Umbilical cord (tissue), 2 donors: ENCODE data around the gene PCDHGA10. TPM values are rescaled to one million over a fixed set of nuclear protein-coding genes. Genes with fewer than 3 reads are reported as not detected.
"Not testable (repeated sequence)": the region's sequence is repeated elsewhere in the genome, so short reads cannot be mapped to it uniquely, and the experiment has no call there.

Experiments used
- DNase-seq: peaks from one replicate; pipeline ENCODE4 v3.0.0-alpha.2; 2015; ENCODE audit warnings: low spot score
- total RNA-seq: library from RNA; depleted of rRNA; stranded (reverse); fragments of >200 nt; gene quantifications from one replicate; pipeline ENCODE4 v1.2.3, GENCODE V29; 2014; ENCODE audit warnings: low replicate concordance; ENCODE audit not compliant: insufficient read depth

Gene PCDHGA10
- total RNA-seq, 1 donor from 2014 or later = 10.8 TPM

GRCh38 chr5:141420855-141421488, 8.2 kb downstream of the PCDHGA10 start, which contains the start of gene PCDHGA11:
Gene PCDHGA11, plus strand, starts transcription at chr5:141421051. Its CDS starts 177 bp downstream, at chr5:141421228.
- peak; percentile 21 for DNase-seq

- DNase-seq = no peak
These were observed 8.7 kb downstream of the PCDHGA10 start for GRCh38 chr5:141421489-141421855.

- no peak for DNase-seq
These were observed 10.0 kb downstream of the PCDHGA10 start for GRCh38 chr5:141422742-141423291.

- DNase-seq = no peak
These were observed 15.1 kb downstream of the PCDHGA10 start for GRCh38 chr5:141427783-141428426.

GRCh38 chr5:141430332-141431113, 17.7 kb downstream of the PCDHGA10 start, which contains the start of gene PCDHGA12:
Gene PCDHGA12, plus strand, starts transcription at chr5:141430507. Its CDS starts 253 bp downstream, at chr5:141430760.
- peak; percentile 36 for DNase-seq

- no peak for DNase-seq
These were observed 18.5 kb downstream of the PCDHGA10 start for GRCh38 chr5:141431286-141431685.

GRCh38 chr5:141432308-141432707, 19.5 kb downstream of the PCDHGA10 start:
- DNase-seq = not testable (repeated sequence)

GRCh38 chr5:141432726-141433125, 19.9 kb downstream of the PCDHGA10 start:
- not testable (repeated sequence) for DNase-seq

- no peak for DNase-seq
These were observed 21.2 kb downstream of the PCDHGA10 start for GRCh38 chr5:141434006-141434405.

GRCh38 chr5:141437221-141437620, 24.4 kb downstream of the PCDHGA10 start:
- DNase-seq = no peak

- no peak for DNase-seq
These were observed 26.8 kb downstream of the PCDHGA10 start for GRCh38 chr5:141439411-141440141.

- no peak for DNase-seq
These were observed 27.6 kb downstream of the PCDHGA10 start for GRCh38 chr5:141440341-141440740.

GRCh38 chr5:141441571-141442170, 28.9 kb downstream of the PCDHGA10 start:
- no peak for DNase-seq

GRCh38 chr5:141465351-141465750, 52.6 kb downstream of the PCDHGA10 start:
- DNase-seq = no peak

Other genes with a start within 250 kb of the PCDHGA10 start
- gene PCDHB7, start 240.3 kb upstream of the PCDHGA10 start, total RNA-seq = 3.6 TPM
- gene PCDHB8, start 235.2 kb upstream of the PCDHGA10 start, total RNA-seq = 0.72 TPM
- gene PCDHB16, start 230.6 kb upstream of the PCDHGA10 start, total RNA-seq = 4.1 TPM
- 1.9 TPM for gene PCDHB9, start 225.8 kb upstream of the PCDHGA10 start, total RNA-seq
- gene PCDHB10, start 220.6 kb upstream of the PCDHGA10 start, total RNA-seq = 5.5 TPM
- 5.1 TPM for gene PCDHB11, start 213.4 kb upstream of the PCDHGA10 start, total RNA-seq
- gene PCDHB12, start 204.3 kb upstream of the PCDHGA10 start, total RNA-seq = 2.9 TPM
- gene PCDHB13, start 199.1 kb upstream of the PCDHGA10 start, total RNA-seq = 1.7 TPM
- 12.3 TPM for gene PCDHB14, start 189.6 kb upstream of the PCDHGA10 start, total RNA-seq
- 3.4 TPM for gene PCDHB15, start 167.6 kb upstream of the PCDHGA10 start, total RNA-seq
- gene SLC25A2, start 108.9 kb upstream of the PCDHGA10 start, total RNA-seq = 1.9 TPM
- gene TAF7, start 92.2 kb upstream of the PCDHGA10 start, total RNA-seq = 58.7 TPM
- 0.96 TPM for gene PCDHGA1, start 82.5 kb upstream of the PCDHGA10 start, total RNA-seq
- 4.6 TPM for gene PCDHGA2, start 74.2 kb upstream of the PCDHGA10 start, total RNA-seq
- gene PCDHGA3, start 69.2 kb upstream of the PCDHGA10 start, total RNA-seq = 2.2 TPM
- 1.7 TPM for gene PCDHGB1, start 62.9 kb upstream of the PCDHGA10 start, total RNA-seq
- 6.0 TPM for gene PCDHGA4, start 58.0 kb upstream of the PCDHGA10 start, total RNA-seq
- gene PCDHGB2, start 53.0 kb upstream of the PCDHGA10 start, total RNA-seq = 4.6 TPM
- gene PCDHGA5, start 48.8 kb upstream of the PCDHGA10 start, total RNA-seq = 1.9 TPM
- gene PCDHGB3, start 42.7 kb upstream of the PCDHGA10 start, total RNA-seq = 11.8 TPM
- gene PCDHGA6, start 39.1 kb upstream of the PCDHGA10 start, total RNA-seq = 7.2 TPM
- gene PCDHGA7, start 30.2 kb upstream of the PCDHGA10 start, total RNA-seq = 7.0 TPM
- 18.3 TPM for gene PCDHGB4, start 25.3 kb upstream of the PCDHGA10 start, total RNA-seq
- 3.9 TPM for gene PCDHGA8, start 20.4 kb upstream of the PCDHGA10 start, total RNA-seq
- gene PCDHGB5, start 15.0 kb upstream of the PCDHGA10 start, total RNA-seq = 15.4 TPM
- 11.1 TPM for gene PCDHGA9, start 10.2 kb upstream of the PCDHGA10 start, total RNA-seq
- 9.1 TPM for gene PCDHGB6, start 5.0 kb upstream of the PCDHGA10 start, total RNA-seq
- gene PCDHGB7, start 4.7 kb downstream of the PCDHGA10 start, total RNA-seq = 13.2 TPM
- 7.9 TPM for gene PCDHGA11, start 8.1 kb downstream of the PCDHGA10 start, total RNA-seq
- gene PCDHGA12, start 17.5 kb downstream of the PCDHGA10 start, total RNA-seq = 14.4 TPM
- 42.9 TPM for gene PCDHGC3, start 63.0 kb downstream of the PCDHGA10 start, total RNA-seq
- gene PCDHGC4, start 72.0 kb downstream of the PCDHGA10 start, total RNA-seq = 4.8 TPM
- gene PCDHGC5, start 76.1 kb downstream of the PCDHGA10 start, total RNA-seq = 8.2 TPM
- gene DIAPH1, start 206.0 kb downstream of the PCDHGA10 start, total RNA-seq = 16.9 TPM
- 59.9 TPM for gene HDAC3, start 223.9 kb downstream of the PCDHGA10 start, total RNA-seq
- gene RELL2, start 224.0 kb downstream of the PCDHGA10 start, total RNA-seq = 0.96 TPM
- gene FCHSD1, start 238.4 kb downstream of the PCDHGA10 start, total RNA-seq = 15.4 TPM